GM12878 (cell line): ENCODE measurements around the gene XPC. TPM values are rescaled to one million over a fixed set of nuclear protein-coding genes. Genes with fewer than 3 reads are reported as not detected.

Experiments
- ATAC-seq: fragments of 200-7000 bp; cut with Tn5 transposase; 3 replicates; pipeline ENCODE4 v1.9.1; 2020; ENCODE audit warnings: mild to moderate bottlenecking, moderate library complexity
- BruUV-seq: library from RNA; stranded (reverse); fragments of 400-500 nt; replicated peaks from 2 replicates; lab custom pipeline; 2021; lab: Mats Ljungman, UMichigan
- CTCF ChIA-PET: fragments of 300-600 bp; sonication (Branson Sonifier 250); formaldehyde crosslinking; extraction: SDS; loops from one replicate; lab custom pipeline; 2021; ENCODE audit warnings: inconsistent platforms; lab: Yijun Ruan, JAX
- POLR2A ChIA-PET: fragments of 350-600 bp; formaldehyde crosslinking; extraction: SDS; loops from one replicate; lab custom pipeline; 2021; ENCODE audit warnings: inconsistent platforms; lab: Charles Lee
- RAD21 ChIA-PET: fragments of 300-600 bp; sonication (Branson Sonifier 250); formaldehyde crosslinking; loops from one replicate; lab custom pipeline; 2023; ENCODE audit warnings: antibody characterized with exemption; ENCODE audit not compliant: unreplicated experiment; lab: Charles Lee
- SMC1A ChIA-PET: fragments of 300-600 bp; sonication (Branson Sonifier 250); formaldehyde crosslinking; loops from one replicate; lab custom pipeline; 2023; ENCODE audit not compliant: unreplicated experiment, uncharacterized antibody; lab: Charles Lee
- DNase-seq: peaks from one replicate; pipeline ENCODE4 v3.0.0-alpha.2; 2011; ENCODE audit warnings: low read depth, low spot score
- FAIRE-seq: peaks from 3 replicates; lab custom pipeline; 2011; peaks lifted over from hg19 to GRCh38; lab: Jason Lieb, UNC
- H2AFZ ChIP-seq: 2 replicates; pipeline ENCODE4 v1.6.0; 2011; ENCODE audit warnings: low read depth, low read length, control low read depth; ENCODE audit not compliant: control insufficient read depth
- H3K27ac ChIP-seq: 2 replicates; pipeline ENCODE4 v1.5.1; 2011; ENCODE audit warnings: control low read depth; ENCODE audit not compliant: control insufficient read depth, insufficient read depth
- H3K27me3 ChIP-seq, 2 experiments: replicated peaks in 1 of 2; 2 replicates each; pipeline versions ENCODE4 v1.6.0 to v1.6.1; 2011; ENCODE audit warnings: low read length in 1 of 2; ENCODE audit not compliant: control insufficient read depth in 2 of 2, insufficient read depth in 2 of 2
- H3K36me3 ChIP-seq, 2 experiments: 2 replicates each; pipeline ENCODE4 v1.5.1; 2011; ENCODE audit warnings: low read length in 1 of 2; ENCODE audit not compliant: control insufficient read depth in 2 of 2, insufficient read depth in 2 of 2
- H3K4me1 ChIP-seq: 2 replicates; pipeline ENCODE4 v1.6.1; 2011; ENCODE audit warnings: mild to moderate bottlenecking, low read length, moderate library complexity, mixed read lengths; ENCODE audit not compliant: control insufficient read depth, insufficient read depth
- H3K4me2 ChIP-seq: 2 replicates; pipeline ENCODE4 v1.6.0; 2011; ENCODE audit warnings: control low read depth; ENCODE audit not compliant: control insufficient read depth, insufficient read depth
- H3K4me3 ChIP-seq: fragments of 200-600 bp; sonication (generic); 2 replicates; pipeline ENCODE4 v1.5.1; 2016
- H3K79me2 ChIP-seq: 2 replicates; pipeline ENCODE4 v1.6.0; 2011; ENCODE audit warnings: low read length; ENCODE audit not compliant: control insufficient read depth, insufficient read depth
- H3K9ac ChIP-seq: 2 replicates; pipeline ENCODE4 v1.8.0; 2011; ENCODE audit warnings: low read length, control low read depth, mixed read lengths; ENCODE audit not compliant: control insufficient read depth, insufficient read depth
- H3K9me3 ChIP-seq: replicated peaks from 3 replicates; pipeline ENCODE4 v1.5.1; 2011; ENCODE audit warnings: mild to moderate bottlenecking, low read length; ENCODE audit not compliant: control insufficient read depth, insufficient read depth
- H4K20me1 ChIP-seq: 2 replicates; pipeline ENCODE4 v1.6.0; 2011; ENCODE audit not compliant: control insufficient read depth, insufficient read depth
- ATF7 ChIP-seq: fragments of 450-650 bp; IDR thresholded peaks from 2 replicates; pipeline ENCODE4 v1.6.1; 2016; ENCODE audit warnings: low read depth, mild to moderate bottlenecking
- CTCF ChIP-seq, 3 experiments: IDR thresholded peaks in 2 of 3; conservative IDR thresholded peaks in 1 of 3; 2 replicates each; pipeline ENCODE4 v1.5.1; 2011; ENCODE audit warnings: low read depth in 3 of 3, low read length in 3 of 3, mild to moderate bottlenecking in 3 of 3, control low read depth in 2 of 3, moderate library complexity in 2 of 3, inconsistent platforms in 1 of 3, mixed read lengths in 1 of 3; ENCODE audit not compliant: control insufficient read depth in 2 of 3, insufficient read depth in 1 of 3; ENCODE audit errors: extremely low read depth in 1 of 3
- JUND ChIP-seq: IDR thresholded peaks from 2 replicates; pipeline ENCODE4 v1.6.1; 2012; ENCODE audit warnings: low read depth, mild to moderate bottlenecking, low read length, improper control_type of control experiment, moderate library complexity
- TBL1XR1 ChIP-seq: IDR thresholded peaks from 2 replicates; pipeline ENCODE4 v1.6.1; 2012; ENCODE audit warnings: low read depth, low read length, improper control_type of control experiment
- ZNF687 ChIP-seq: fragments of 450-650 bp; IDR thresholded peaks from 2 replicates; pipeline ENCODE4 v1.6.1; 2017; ENCODE audit warnings: mild to moderate bottlenecking, moderate library complexity
- WGBS: methylation state at CpG from one replicate; pipeline ENCODE4 v1.1.6; 2016; ENCODE audit warnings: low lambda C conversion rate; ENCODE audit not compliant: insufficient replicate concordance, insufficient coverage; ENCODE audit errors: missing lambda C conversion rate; 5-methylcytosine and 5-hydroxymethylcytosine counted together
- in situ Hi-C: fragments of 300-500 bp; cut with MboI; formaldehyde crosslinking; loops from 9 replicates; pipeline ENCODE4 v1.14.3; 2018; ENCODE audit warnings: mixed read lengths
- intact Hi-C: fragments of 100-400 bp; cut with micrococcal nuclease; formaldehyde crosslinking; loops from one replicate; pipeline ENCODE4 v1.14.2; 2022; ENCODE audit not compliant: unreplicated experiment
- polyA plus RNA-seq, 11 experiments: library from polyadenylated mRNA; depleted of rRNA in 4 of 11; unstranded in 6 of 11; stranded (reverse) in 5 of 11; fragments of >200 nt; fragmentation: Nextera tagmentation in 4 of 11; fragmentation: Illumina TruSeq in 1 of 11; extraction: Ambion mirVana in 4 of 11; extraction: Trizol in 1 of 11; gene quantifications; 1 replicate in 1 of 11; 2 replicates in 10 of 11; pipeline versions ENCODE4 v1.2.1 to v1.2.3, GENCODE V29; 2011 to 2016; ENCODE audit warnings: inconsistent platforms in 2 of 11, missing spikeins in 2 of 11, low read depth in 1 of 11
- total RNA-seq, 4 experiments: library from RNA; depleted of rRNA in 3 of 4; stranded (reverse); fragments of >200 nt in 3 of 4; fragmentation: Illumina TruSeq in 1 of 4; extraction: Trizol in 1 of 4; gene quantifications; 2 replicates each; pipeline versions ENCODE4 v1.2.1 to v1.2.3, GENCODE V29; 2013 to 2021

XPC gene
- total and polyA plus RNA-seq, 10 of the 15 experiments (the other 5 are each of a cell fraction or from before 2014, with no cell fraction given), result 4.0 to 48.3 (median 29.8) TPM

DNA sequence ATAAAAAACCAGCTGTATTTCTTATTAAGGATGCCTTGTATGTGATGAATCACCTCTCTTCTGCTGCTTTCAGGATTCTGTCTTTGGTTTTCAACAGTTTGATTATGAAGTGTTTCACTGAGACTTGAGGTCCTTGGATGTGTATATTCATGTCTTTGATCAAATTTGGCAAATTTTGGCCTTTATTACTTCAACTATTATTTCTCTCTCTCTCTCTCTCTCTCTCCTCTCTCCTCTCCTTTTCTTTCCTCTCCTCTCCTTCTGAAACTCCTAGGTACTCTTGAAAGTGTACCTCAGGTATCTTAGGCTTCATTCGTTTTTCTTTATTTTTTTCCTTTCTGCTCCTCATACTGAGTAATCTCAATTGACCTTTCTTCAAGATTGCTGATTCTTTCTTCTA is 43.5 kb upstream of the XPC start:
- Histone ChIP-seq H3K4me3 (no peak overlapping the region), H3K27me3 (no peaks in the 10 kb centered on the region), H3K79me2 (no peaks in the 10 kb centered on the region), H3K27ac (no peak overlapping the region), H3K4me2 (no peak overlapping the region), H3K9ac (no peak overlapping the region), H3K9me3 (peaks cover 3% of the 10 kb centered on the region), H2AFZ (no peak overlapping the region), H4K20me1 (no peaks in the 10 kb centered on the region), H3K4me1 (peaks cover 10% of the 10 kb centered on the region), H3K36me3 (no peaks in the 10 kb centered on the region)
- ChIA-PET POLR2A (no interaction called here), CTCF (interaction anchor here (0.6 to 1.4 kb wide), 3 partner anchors 18 to 358 kb away, joined by 4 to 8 read pairs (median 4); no protein-coding TSS in a partner anchor), SMC1A (interaction anchor here (1.2 kb wide), 1 partner anchor 19 kb away, joined by 6 read pairs; no protein-coding TSS in a partner anchor), RAD21 (interaction anchor here (2.5 kb wide), 1 partner anchor 18 kb away, joined by 5 read pairs; no protein-coding TSS in a partner anchor)
- intact Hi-C loops (no loop called here), in situ Hi-C loops (no loop called here)
- TF ChIP-seq ATF7 (no peak), JUND (no peak), TBL1XR1 (no peak), ZNF687 (no peak), CTCF (IDR thresholded peaks at IDR 0.05 in 2 of 3, conservative IDR thresholded peaks at IDR 0.05 in 1 of 3; ENCODE audit: control insufficient read depth in 2 of 3, extremely low read depth in 1 of 3, insufficient read depth in 1 of 3, low read depth in 3 of 3, low read length in 3 of 3) (no peak)
- 0% methylated on average over 1 of the region's 1 CpG for WGBS
- BruUV-seq, result no TSS peak
- FAIRE-seq (no peak), DNase-seq (no peak), ATAC-seq (no peak)
